GM12801 (cell line): Measurements from ENCODE around the gene NUPR2.

Experiments
- CTCF ChIP-seq: IDR thresholded peaks from one replicate; pipeline ENCODE4 v1.5.1; 2011; ENCODE audit warnings: control low read depth; ENCODE audit not compliant: insufficient read length; ENCODE audit errors: extremely low read depth

NUPR2 gene

GRCh38 chr7:56074371-56074791, 41.8 kb downstream of the NUPR2 start:
- peak; percentile 15 for TF ChIP-seq CTCF
